GM18526 (cell line): Measurements from ENCODE around the gene NKIRAS2.

Experiments
- POLR2A ChIP-seq: IDR thresholded peaks from 3 replicates; pipeline ENCODE4 v1.6.1; 2011; ENCODE audit not compliant: insufficient read length; ENCODE audit errors: extremely low read depth

NKIRAS2 gene

DNA sequence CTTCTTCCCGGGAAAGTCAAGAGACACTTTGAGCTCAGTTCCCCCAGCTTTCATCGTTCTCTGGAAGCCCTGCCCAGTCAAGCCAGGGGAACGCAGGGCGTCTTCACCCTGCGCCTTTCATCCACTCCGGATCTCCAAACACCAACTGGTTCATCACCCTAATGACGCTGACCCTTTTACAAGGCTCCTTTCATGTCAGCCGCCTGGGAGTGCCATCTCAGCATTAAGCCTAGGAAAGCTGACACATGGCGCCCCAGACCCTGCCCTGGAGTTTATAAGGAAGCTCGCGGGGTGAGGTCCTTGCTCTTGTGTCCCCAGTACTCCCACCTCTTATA is 2.1 kb upstream of the NKIRAS2 start:
- no peak for TF ChIP-seq POLR2A

DNA sequence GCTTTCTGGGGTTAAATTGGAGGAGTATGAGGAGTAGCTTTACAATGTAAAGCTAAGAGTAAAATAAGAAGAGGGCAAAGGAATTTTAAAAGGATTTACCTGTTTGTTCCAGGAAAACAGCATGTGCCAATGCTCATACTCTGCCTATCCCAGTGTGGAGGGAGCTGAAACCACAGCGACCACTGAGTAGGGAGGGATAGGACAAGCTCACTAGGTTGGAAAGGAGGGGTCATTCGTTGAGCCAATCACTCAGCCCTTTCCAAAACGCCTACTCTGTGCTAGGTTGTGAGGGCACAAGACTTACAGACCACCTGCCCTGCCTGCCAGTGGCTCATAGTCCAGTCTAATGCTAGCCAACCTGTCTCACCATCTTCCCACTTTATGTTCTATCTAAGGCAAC is 1.6 kb upstream of the NKIRAS2 start:
- TF ChIP-seq POLR2A, result no peak

DNA sequence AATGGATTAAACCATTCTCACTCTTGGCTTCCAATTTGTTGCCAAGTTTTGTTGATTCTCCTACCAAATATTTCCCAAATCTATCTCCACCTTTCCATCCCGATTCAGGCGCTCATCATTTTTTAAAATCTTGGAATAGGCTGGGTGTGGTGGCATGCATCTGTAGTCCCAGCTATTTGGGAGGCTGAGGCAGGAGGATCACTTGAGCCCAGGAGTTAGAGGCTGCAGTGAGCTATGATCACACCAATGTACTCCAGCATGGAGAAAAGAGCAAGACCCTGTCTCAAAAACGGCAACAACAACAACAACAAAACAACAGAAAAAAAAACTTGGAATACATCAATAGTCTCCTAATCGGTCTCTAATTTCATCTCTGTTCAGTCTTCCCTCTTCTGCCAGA is 902 bp upstream of the NKIRAS2 start:
- no peak for TF ChIP-seq POLR2A

DNA sequence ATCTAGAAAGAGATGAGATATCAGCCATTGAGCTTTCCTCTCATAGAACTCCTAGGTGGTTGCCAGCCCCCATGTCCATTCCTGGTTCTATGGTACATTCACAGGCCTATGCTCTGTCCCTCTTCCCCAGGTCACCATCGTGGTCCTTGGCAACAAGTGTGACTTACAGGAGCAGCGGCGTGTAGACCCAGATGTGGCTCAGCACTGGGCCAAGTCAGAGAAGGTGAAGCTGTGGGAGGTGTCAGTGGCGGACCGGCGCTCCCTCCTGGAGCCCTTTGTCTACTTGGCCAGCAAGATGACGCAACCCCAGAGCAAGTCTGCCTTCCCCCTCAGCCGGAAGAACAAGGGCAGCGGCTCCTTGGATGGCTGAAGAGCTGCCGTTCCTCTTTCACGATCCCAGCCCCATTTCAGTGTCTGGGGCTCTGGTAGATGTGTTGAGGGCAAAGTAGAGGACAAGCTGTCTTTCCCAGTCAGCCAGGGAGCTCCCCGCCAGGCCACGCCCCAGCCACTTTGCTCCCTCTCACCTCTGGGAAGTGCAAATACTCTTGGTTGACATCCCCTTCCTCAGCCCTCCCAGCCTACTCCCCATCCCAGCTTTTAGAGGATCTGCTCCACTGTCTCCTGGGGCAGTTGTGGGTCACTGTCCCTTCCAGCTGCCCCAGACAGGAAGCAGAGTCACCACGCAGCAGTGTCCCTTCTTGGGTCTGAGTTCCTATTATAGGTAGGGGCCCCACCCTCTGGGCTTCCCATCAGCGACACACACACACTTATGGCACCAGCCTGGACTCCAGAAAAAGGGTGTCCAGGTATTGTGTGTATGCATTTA is 3.8 kb downstream of the NKIRAS2 start:
- TF ChIP-seq POLR2A, result no peak

DNA sequence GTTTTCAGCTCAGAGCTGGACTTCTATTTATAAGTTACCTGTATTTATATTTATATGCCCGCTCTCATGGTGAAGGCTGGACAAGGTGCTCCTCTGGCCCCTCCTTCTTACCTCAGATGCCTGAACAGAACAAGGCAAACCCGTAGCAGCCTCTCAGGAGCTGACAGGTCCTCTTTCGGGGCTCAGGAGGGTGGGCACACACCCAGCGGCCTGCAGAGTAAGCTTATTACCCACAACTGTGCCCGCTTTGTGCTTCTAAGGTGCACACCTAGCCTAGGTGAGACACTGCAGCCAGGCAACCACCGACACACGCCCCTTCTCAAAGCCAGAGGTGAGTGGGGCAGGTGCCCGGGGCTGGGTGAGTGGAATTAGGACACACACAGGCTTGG is 5.3 kb downstream of the NKIRAS2 start:
- no peak for TF ChIP-seq POLR2A

DNA sequence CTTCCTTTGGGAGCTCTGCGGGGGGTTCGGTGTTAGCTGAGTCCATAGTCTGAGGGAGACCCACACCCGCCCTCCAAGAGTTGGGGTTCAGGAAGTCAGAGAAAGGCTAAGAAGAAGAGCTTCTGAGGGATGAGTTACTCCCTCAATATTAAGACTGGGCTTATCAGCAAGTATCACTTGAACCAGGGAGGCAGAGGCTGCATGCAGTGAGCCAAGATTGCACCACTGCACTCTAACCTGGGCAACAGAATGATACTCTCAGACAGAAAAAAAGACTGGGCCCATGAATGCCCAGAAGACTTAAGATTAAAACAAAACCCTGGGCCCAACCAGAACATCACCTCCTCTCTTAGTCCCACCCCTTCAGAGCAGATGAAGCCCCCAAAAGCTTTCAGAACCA is 6.0 kb downstream of the NKIRAS2 start:
- TF ChIP-seq POLR2A, result no peak

DNA sequence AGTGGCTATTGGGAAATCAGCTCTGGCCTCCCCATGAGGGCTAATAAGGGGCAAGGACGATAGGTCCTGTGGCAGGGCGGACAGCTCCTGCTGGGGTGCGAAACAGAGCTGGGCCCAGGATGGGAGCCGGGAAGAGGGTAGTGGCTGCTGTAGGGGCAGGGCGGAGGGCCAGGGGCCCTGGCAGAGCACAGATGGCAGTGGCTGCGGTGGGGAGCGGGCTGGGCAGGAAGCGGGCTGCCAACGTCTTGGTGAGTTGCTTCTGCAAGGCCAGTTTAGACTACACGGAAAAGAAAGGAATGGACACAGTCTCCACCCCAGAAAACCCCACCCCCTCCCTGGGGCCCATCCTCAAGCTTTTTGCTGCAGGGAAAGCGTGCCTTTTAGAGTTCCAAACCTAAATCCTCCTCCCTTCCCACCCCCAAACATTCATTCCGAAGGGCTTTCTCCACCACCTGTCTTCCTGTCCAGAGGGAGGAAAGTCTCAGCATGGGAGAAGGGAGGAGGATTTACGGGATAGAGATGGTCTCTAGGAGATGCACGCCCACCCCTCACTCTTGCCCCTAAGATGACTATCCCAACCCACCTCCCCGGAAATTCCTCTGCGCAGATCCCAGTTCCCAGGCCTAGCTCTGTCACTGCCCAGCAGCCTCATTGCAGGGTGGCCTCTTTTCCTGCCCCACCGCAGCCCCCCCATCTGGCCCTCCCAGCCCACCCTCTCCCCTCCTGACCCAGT is 7.1 kb downstream of the NKIRAS2 start:
- no peak for TF ChIP-seq POLR2A

DNA sequence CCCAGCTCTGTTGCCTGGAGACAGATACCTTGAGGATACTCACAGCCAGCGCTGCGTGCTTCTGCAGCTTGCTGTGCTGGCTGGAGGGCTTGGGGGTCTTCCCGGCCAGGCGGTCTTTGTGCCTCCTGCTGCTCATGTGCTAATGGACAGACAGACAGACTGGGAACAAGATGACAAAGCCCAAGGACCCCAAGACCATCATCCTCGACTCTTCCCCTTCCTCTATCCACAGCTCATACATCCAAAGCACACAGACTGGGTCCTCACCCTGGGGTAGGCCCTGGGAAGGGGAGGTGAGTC is 7.7 kb downstream of the NKIRAS2 start:
- no peak for TF ChIP-seq POLR2A

DNA sequence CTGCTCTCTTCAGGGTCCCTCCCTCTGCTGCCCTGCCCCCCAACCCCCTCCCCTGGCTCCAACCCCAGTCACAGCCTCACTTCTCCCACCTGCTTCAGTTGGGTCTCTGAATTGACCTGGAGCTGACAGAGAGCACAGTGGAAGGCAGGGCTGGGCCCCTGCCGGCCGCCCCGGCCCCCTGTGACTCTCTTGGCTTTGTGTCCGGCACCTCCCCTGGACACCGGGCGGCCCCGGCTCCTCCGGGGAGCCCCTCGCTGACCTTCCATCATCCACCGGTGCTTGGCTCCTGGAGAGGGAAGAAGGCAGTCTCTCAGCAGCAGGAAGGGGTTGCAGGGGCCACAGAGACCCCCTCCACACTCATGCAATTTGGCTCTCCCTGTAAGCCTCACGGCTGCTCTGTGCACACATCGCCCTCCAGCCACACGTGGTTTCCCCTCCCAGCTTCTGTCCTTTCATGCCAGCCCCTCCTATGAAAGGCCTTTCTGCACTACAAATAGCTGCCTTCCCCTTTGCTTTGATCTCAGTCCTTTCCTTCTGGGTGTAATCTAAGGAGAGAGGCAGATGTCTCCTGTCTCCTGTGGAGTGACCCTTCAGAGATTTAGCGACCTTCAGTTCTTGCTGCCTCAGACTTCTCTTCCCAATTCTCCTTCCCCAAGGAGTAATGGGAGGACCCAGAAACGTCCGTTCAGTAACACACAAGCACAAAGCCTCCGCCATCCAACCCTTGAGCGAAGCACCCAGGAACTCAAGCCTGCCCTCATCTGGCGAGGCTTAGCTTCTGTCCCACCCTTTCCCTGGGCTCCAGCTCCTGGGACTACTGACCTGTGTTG is 8.3 kb downstream of the NKIRAS2 start:
- TF ChIP-seq POLR2A, result no peak

DNA sequence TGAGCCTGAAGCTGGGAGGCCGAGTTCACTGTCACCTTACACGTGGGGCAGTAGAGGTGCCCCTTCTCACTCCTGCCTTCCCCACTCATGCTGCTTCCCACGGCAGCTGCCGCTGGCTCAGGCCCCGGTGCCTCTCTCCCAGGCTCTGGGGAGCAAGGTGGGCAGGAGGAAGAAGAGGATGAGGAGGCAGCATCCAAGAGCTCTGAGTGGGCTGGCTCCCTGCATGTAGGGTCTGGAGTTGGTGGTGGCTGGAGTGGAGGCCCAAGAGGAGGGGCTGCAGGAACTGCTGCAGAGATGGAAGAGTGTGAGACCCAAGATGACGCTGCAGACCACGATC is 8.9 kb downstream of the NKIRAS2 start:
- TF ChIP-seq POLR2A, result no peak

DNA sequence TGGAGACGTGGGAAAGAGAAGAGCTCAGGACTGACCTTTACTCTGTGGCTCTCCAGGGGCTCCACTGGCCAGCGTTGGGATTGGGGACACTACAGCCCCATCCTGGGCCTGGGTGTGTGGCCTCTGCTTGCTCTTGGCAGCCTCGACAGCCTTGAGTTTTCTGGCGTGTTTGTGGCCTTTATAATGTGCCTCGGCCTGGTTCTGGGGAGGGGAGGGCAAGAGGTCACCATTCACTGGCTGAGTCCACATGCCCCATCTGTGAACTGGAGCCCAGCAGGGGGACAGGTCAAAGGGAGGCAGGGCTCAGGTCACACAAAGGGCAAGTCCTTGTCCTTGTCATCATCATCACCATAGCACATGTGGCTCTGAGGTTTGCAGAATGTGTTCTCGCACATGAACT is 11.7 kb downstream of the NKIRAS2 start:
- TF ChIP-seq POLR2A, result no peak

DNA sequence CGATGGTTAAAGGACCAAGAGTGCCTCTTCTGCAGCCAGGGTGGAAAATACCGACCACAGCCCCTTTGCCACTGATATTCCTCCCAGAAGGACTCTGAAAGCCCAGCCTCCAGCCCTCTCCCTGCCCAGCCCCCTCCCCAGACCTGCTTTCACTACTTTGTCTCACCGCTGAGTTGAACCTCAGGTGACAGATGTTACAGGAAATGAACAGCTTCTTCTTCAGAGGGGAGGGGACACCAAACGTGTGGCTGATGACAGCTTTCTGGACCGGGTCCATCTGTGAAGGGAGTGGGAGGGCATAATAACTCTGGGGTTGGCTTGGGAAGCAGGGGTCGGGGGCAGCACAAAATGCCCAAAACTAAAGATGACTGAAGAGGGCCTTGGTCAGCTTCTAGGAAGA is 14.2 kb downstream of the NKIRAS2 start:
- no peak for TF ChIP-seq POLR2A

DNA sequence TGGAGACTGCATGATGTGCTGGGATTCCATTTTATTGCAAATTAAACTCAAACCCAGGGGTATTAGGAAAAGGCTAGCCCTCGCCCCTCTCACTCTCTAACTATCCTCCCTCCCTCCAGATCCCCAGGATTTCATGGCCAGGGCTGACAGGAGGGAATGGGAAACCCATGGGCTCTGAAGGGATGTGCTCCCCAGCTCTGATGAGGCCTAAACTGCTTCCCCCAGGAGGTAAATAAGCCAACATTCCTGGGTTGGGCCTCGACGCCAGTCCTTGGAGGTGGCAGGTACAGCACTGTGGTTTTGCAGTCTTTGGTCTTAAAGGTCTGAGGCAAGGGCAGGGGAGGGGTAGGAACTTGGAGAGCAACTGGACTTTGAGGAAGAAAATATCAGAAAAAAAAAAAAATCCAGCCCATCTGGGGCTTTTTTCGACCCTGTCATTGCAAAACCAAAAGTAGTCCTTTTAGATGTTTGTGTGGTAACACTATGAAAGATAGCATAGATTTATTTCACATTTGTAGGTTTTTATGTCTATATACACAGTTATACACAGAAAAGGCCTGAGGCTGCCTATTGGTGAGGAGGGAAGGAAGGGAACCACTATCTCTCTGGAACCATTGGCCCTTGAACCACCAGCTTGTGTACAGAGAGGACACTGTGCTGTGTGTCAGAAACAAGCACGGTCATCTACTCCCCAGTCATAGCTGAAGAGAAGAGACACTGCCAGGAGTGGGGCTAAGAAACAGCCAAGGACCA is 18.5 kb downstream of the NKIRAS2 start:
- no peak for TF ChIP-seq POLR2A

DNA sequence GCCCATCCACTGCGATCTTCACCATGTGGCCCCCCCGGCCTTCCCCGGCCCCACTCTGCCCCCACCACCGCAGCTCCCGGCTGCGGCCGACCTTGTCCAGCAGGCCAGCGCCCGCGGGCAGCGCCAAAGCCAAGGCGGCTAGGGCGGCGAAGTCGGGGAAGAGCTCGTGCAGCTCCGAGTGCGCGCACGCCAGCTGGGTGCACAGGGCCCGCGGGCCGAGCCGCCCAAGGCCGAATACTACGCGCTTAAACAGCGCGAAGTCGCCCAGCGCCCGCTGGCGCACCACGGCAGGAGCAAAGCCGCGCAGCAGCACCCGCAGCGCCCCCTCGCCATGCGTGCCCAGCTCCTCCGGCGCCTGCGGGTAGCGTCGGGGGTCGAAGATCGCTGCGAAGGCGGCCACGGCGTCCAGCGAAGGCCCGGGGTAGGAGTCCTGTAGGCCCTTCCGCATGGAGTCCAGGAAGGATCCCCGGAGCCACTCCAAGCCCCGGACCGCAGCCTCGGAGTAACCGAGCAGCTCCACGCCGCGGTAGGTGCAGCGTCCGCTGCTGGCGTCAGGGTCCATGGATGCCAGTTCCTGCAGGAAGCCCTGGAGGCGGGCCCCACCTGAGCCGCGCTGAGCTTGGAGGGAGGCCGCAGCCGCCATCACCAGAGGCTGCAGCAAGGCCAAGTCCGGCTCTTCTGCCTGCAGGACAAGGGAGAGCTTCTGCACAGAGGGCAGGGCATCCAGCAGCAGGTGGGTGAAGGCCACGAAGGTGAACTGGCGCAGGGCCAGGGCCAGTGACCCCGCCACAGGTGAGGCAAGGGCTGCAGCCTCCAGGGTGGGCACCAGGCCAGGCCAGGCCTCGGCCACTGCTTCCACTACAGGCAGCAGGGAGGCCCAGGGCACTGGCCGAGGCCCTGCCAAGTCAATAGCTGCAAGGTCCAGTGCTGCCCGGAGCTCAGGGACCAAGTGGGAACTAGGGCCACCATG is 20.2 kb downstream of the NKIRAS2 start:
- TF ChIP-seq POLR2A, result no peak
